A673 (cell line): ENCODE measurements around the gene NEXN.

Source experiments
- CTCF ChIP-seq: fragments of 300-800, 200-600 bp; sonication (generic); conservative IDR thresholded peaks from 2 replicates; pipeline ENCODE4 v1.5.1; 2017; ENCODE audit warnings: low read depth, mild to moderate bottlenecking, antibody characterized with exemption, low read length, moderate library complexity, mixed read lengths
- EZH2 ChIP-seq: fragments of 200-600 bp; sonication (generic); IDR thresholded peaks from 2 replicates; pipeline ENCODE4 v1.6.1; 2017; ENCODE audit warnings: borderline replicate concordance, low read depth, mild to moderate bottlenecking, mixed read lengths, antibody characterized with exemption, low read length; ENCODE audit not compliant: poor library complexity, severe bottlenecking

GRCh38 chr1:77976433-77977076, 88.1 kb downstream of the NEXN start:
- TF ChIP-seq EZH2 (no peak), CTCF (no peak)
